SK-N-SH (cell line): ENCODE results near the gene SESN1. TPM values are rescaled to one million over a fixed set of nuclear protein-coding genes. Genes with fewer than 3 reads are reported as not detected.

ENCODE experiments used
- CTCF ChIA-PET: fragments of 300-600, 350-600 bp; formaldehyde crosslinking; extraction: SDS; loops from one replicate; lab custom pipeline; 2021; lab: Yijun Ruan, JAX
- POLR2A ChIA-PET: fragments of 350-600 bp; sonication (Branson Sonifier 250); formaldehyde crosslinking; extraction: SDS; loops from one replicate; lab custom pipeline; 2020; ENCODE audit warnings: antibody characterized with exemption, inconsistent platforms; lab: Yijun Ruan, JAX
- DNase-seq: peaks from one replicate; pipeline ENCODE4 v3.0.0; 2012
- H2AFZ ChIP-seq: fragments of 200-600 bp; sonication (generic); 2 replicates; pipeline ENCODE4 v1.8.1; 2016; ENCODE audit warnings: antibody characterized with exemption, mild to moderate bottlenecking, low read depth
- H3F3A ChIP-seq: fragments of 200-600 bp; sonication (generic); replicated peaks from 2 replicates; pipeline ENCODE3; 2016; ENCODE audit warnings: antibody characterized with exemption, mild to moderate bottlenecking; ENCODE audit not compliant: insufficient read depth
- H3K27ac ChIP-seq, 2 experiments: fragments of 200-500 bp in 1 of 2; fragments of 200-600 bp in 1 of 2; sonication (Bioruptor generic) in 1 of 2; sonication (generic), shearing (Covaris generic) in 1 of 2; 2 replicates each; pipeline versions ENCODE4 v1.5.1 to v1.6.1; 2014 to 2016; ENCODE audit warnings: low read depth in 2 of 2, inconsistent platforms in 1 of 2, low read length in 1 of 2, mild to moderate bottlenecking in 1 of 2, mixed read lengths in 1 of 2
- H3K27me3 ChIP-seq: fragments of 200-600 bp; sonication (generic), shearing (Covaris generic); 2 replicates; pipeline ENCODE4 v1.6.1; 2016; ENCODE audit warnings: mixed run types; ENCODE audit not compliant: insufficient read depth
- H3K36me3 ChIP-seq, 2 experiments: fragments of 200-500 bp in 1 of 2; fragments of 200-600 bp in 1 of 2; sonication (Bioruptor generic) in 1 of 2; sonication (generic) in 1 of 2; replicated peaks in 1 of 2; 2 replicates each; pipeline versions ENCODE3 to v1.5.1; 2014 to 2016; ENCODE audit warnings: low read length in 1 of 2, mild to moderate bottlenecking in 1 of 2; ENCODE audit not compliant: insufficient read depth in 2 of 2, control insufficient read depth in 1 of 2
- H3K4me1 ChIP-seq, 2 experiments: fragments of 200-500 bp in 1 of 2; fragments of 200-600 bp in 1 of 2; sonication (Bioruptor generic) in 1 of 2; sonication (generic), shearing (Covaris generic) in 1 of 2; 2 replicates each; pipeline versions ENCODE4 v1.5.1 to v1.6.1; 2014 to 2016; ENCODE audit warnings: low read depth in 1 of 2, low read length in 1 of 2, mixed run types in 1 of 2; ENCODE audit not compliant: insufficient read depth in 2 of 2, control insufficient read depth in 1 of 2
- H3K4me2 ChIP-seq: fragments of 200-600 bp; sonication (generic), shearing (Covaris generic); 2 replicates; pipeline ENCODE4 v1.6.1; 2017; ENCODE audit warnings: mixed run types
- H3K4me3 ChIP-seq, 2 experiments: fragments of 200-500 bp in 1 of 2; fragments of 200-600 bp in 1 of 2; sonication (Bioruptor generic) in 1 of 2; sonication (generic), shearing (Covaris generic) in 1 of 2; 2 replicates each; pipeline versions ENCODE4 v1.5.1 to v1.8.1; 2014 to 2016; ENCODE audit warnings: low read depth in 2 of 2, inconsistent platforms in 1 of 2, low read length in 1 of 2, mild to moderate bottlenecking in 1 of 2, mixed read lengths in 1 of 2, moderate library complexity in 1 of 2
- H3K79me2 ChIP-seq: fragments of 200-600 bp; sonication (generic); 2 replicates; pipeline ENCODE4 v1.8.1; 2017; ENCODE audit warnings: mild to moderate bottlenecking; ENCODE audit not compliant: insufficient read depth
- H3K9ac ChIP-seq: fragments of 200-600 bp; sonication (generic); 2 replicates; pipeline ENCODE4 v1.6.1; 2017; ENCODE audit warnings: mixed run types
- H3K9me2 ChIP-seq: fragments of 200-600 bp; sonication (generic); 2 replicates; pipeline ENCODE4 v1.6.1; 2017; ENCODE audit warnings: mixed run types
- H3K9me3 ChIP-seq: fragments of 200-600 bp; sonication (generic); 2 replicates; pipeline ENCODE4 v1.6.1; 2017; ENCODE audit warnings: mixed run types, mild to moderate bottlenecking, moderate library complexity
- H4K20me1 ChIP-seq: fragments of 200-600 bp; sonication (generic); 2 replicates; pipeline ENCODE4 v1.6.1; 2017; ENCODE audit warnings: mild to moderate bottlenecking, mixed run types; ENCODE audit not compliant: insufficient read depth
- CHD2 ChIP-seq: fragments of 150-350 bp; IDR thresholded peaks from 2 replicates; pipeline ENCODE4 v1.6.1; 2018; ENCODE audit warnings: low read length; ENCODE audit not compliant: partially characterized antibody
- FOXJ3 ChIP-seq: sonication (generic); formaldehyde crosslinking; IDR thresholded peaks from 2 replicates; pipeline ENCODE4 v1.5.1; 2020; ENCODE audit warnings: mild to moderate bottlenecking, missing genetic modification reagents
- MXI1 ChIP-seq: IDR thresholded peaks from 2 replicates; pipeline ENCODE4 v1.6.1; 2012; ENCODE audit warnings: mild to moderate bottlenecking, low read depth, low read length, improper control_type of control experiment
- PBX3 ChIP-seq: IDR thresholded peaks from 2 replicates; pipeline ENCODE4; 2012
- REST ChIP-seq: IDR thresholded peaks from 2 replicates; pipeline ENCODE4 v1.6.1; 2012; ENCODE audit warnings: mild to moderate bottlenecking, low read depth, low read length, moderate library complexity
- RFX5 ChIP-seq: IDR thresholded peaks from 2 replicates; pipeline ENCODE4 v1.6.1; 2012; ENCODE audit warnings: mild to moderate bottlenecking, improper control_type of control experiment, low read length
- SMC3 ChIP-seq: IDR thresholded peaks from 2 replicates; pipeline ENCODE4 v1.6.1; 2012; ENCODE audit warnings: low read depth, low read length, improper control_type of control experiment
- WGBS: methylation state at CpG from one replicate; pipeline ENCODE4 v1.1.6; 2017; ENCODE audit warnings: low lambda C conversion rate; 5-methylcytosine and 5-hydroxymethylcytosine counted together
- polyA plus RNA-seq, 3 experiments: library from polyadenylated mRNA; depleted of rRNA; stranded (reverse); fragments of >200 nt; gene quantifications; 2 replicates each; pipeline ENCODE4 v1.2.3, GENCODE V29; 2012

Gene SESN1
- polyA plus RNA-seq, 1 of the 3 experiments (the other 2 are of a cell fraction) = 13.1 TPM

GRCh38 chr6:109130065-109130464 is 35.4 kb upstream of the SESN1 start:
- Histone ChIP-seq H3K36me3 (peaks cover 0 to 15% of the 10 kb centered on the region in 2 experiments), H4K20me1 (no peaks in the 10 kb centered on the region), H3K27me3 (no peaks in the 10 kb centered on the region), H3K4me1 (no peaks in the 10 kb centered on the region; a peak in 2 of 4 replicates), H3K79me2 (peaks cover 9% of the 10 kb centered on the region; the same call in 1 of the 2 replicates), H2AFZ (no peak overlapping the region), H3K9me2 (no peaks in the 10 kb centered on the region), H3K9ac (no peak overlapping the region), H3K9me3 (no peaks in the 10 kb centered on the region)
- POLR2A ChIA-PET = no interaction called here
- no peak for TF ChIP-seq SMC3
- TF ChIP-seq, all 33 proteins: peak for 0
- Histone ChIP-seq H3K4me3 (no peak overlapping the region), H3K4me2 (no peak overlapping the region), H3F3A (peaks cover 2% of the 10 kb centered on the region), H3K27ac (no peak overlapping the region)
- WGBS = 93% methylated on average over 3 of the region's 3 CpGs
- DNase-seq = no peak
- CTCF ChIA-PET = interaction anchor here (1.6 kb wide), 1 partner anchor 8 kb away, joined by 3 read pairs; no protein-coding TSS in a partner anchor

- Histone ChIP-seq H3K9me3 (no peaks in the 10 kb centered on the region), H3K79me2 (peaks cover 37% of the 10 kb centered on the region; the same call in 1 of the 2 replicates)
- TF ChIP-seq RFX5 = no peak
- TF ChIP-seq REST = no peak
- TF ChIP-seq FOXJ3 (CRISPR knock-in tag) = no peak
- no peak for TF ChIP-seq CHD2
- 0 out of 2 replicates have a peak, but pooled peaks have one; percentile 9 for TF ChIP-seq PBX3
- TF ChIP-seq MXI1 = no peak
- TF ChIP-seq, all 33 proteins: peak for 1
Measured at GRCh38 chr6:109125504-109125903, 30.9 kb upstream of the SESN1 start.

More at GRCh38 chr6:109125504-109125903, 30.9 kb upstream of the SESN1 start:
- no peak overlapping the region for H3K4me2 ChIP-seq
- no peak overlapping the region for H3K27ac ChIP-seq
- H3K36me3 ChIP-seq = peaks cover 0 to 2% of the 10 kb centered on the region in 2 experiments
- H3K27me3 ChIP-seq = no peaks in the 10 kb centered on the region
- no peak overlapping the region for H2AFZ ChIP-seq
- no peaks in the 10 kb centered on the region for H4K20me1 ChIP-seq
- no peak overlapping the region for H3K4me3 ChIP-seq
- peaks cover 5 to 6% of the 10 kb centered on the region in 2 experiments; a peak in 3 of 4 replicates for H3K4me1 ChIP-seq
- CTCF ChIA-PET = no interaction called here
- H3F3A ChIP-seq = peaks cover 2% of the 10 kb centered on the region
- POLR2A ChIA-PET = no interaction called here
- no peak overlapping the region for H3K9ac ChIP-seq
- 85% methylated on average over 3 of the region's 3 CpGs for WGBS
- DNase-seq = no peak
- H3K9me2 ChIP-seq = no peaks in the 10 kb centered on the region
